GM19238 (cell line): ENCODE data around the gene PTEN.
"Not testable (repeated sequence)": the region's sequence is repeated elsewhere in the genome, so short reads cannot be mapped to it uniquely, and the experiment has no call there.

Experiments
- DNase-seq: peaks from one replicate; pipeline ENCODE4 v3.0.0; 2011; ENCODE audit warnings: low spot score; ENCODE audit not compliant: insufficient read length

PTEN gene

GRCh38 chr10:87863053-87863943 lies at the start of gene PTEN, which contains the start of gene KLLN:
Gene PTEN (plus strand): TSS chr10:87863625. CDS start chr10:87864470, 845 bp downstream.
Gene KLLN (minus strand): TSS chr10:87863533. CDS start chr10:87862487, 1,046 bp downstream.
- peak; percentile 66 for DNase-seq

GRCh38 chr10:87816163-87816897 lies 47.1 kb upstream of the PTEN start:
- DNase-seq = no peak

DNA sequence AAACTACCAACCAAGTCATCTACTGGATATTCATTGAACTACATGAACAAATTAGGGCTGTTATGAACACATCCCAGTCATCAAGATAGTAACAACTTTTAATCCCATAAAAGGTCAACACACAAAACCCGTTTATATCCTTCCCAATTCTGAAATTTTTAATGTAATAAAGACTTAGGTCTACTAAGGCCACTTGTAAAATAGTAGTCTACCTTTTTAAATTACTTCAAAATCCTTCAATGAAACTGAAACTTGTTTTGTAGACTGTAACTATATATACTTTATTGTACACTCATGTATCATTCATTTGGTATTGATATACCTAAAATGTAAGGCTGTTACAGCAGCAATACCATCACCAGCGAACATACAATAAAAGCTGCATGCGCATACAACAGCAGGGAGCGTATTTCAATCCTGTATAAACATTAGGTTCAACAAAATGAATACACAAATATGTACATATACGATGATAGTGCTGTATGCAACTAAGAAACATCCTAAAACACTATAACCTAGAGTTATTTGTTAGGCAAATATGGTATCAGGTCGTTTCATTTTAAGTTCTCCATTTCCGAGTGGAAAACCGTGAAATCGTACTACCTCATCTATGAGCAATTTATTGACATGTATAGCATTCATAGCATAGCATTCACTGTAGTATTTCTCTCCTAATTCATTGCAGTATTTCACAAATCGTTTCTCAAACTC lies 46.4 kb upstream of the PTEN start:
- no peak for DNase-seq

- peak; percentile 58 for DNase-seq
Measured at GRCh38 chr10:87817609-87818504, 45.6 kb upstream of the PTEN start, which contains the start of gene ATAD1. Gene ATAD1 (minus strand): TSS chr10:87818226. CDS start chr10:87814599, 3,627 bp downstream.

DNA sequence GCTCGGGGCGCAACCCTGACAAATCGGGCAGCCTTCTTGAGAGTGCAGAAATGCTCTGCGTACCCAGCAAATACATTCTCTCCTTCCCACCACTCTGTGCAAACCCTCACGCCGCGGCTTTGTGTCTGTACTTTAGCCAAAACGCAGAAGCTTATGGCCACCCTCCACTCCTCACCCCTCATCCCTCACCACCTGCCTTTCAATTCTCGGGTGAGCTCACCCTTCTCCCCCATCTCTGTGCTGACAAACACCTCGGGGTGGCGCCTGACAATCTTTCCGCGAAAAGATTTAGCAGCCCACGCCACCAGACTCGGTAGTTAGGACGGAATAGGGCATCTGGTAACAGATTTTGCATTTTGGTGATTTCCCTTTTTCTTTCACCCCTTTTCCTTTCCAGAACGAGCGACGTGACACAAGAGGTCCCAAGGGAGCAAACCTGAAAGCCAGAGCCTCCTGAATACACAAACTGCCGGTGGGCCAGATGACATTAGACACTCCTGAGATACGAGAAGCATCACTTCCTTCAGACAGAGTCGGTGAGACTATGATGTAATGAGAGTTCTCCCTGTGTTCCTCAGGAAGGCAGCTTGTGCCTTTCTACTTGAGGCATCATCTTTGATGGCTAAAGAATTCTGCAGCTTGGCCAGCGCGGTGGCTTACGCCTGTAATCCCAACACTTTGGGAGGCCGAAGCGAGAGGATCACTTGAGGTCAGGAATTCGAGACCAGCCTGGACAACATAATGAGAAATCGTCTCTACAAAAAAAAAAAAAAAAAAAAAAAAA lies 44.7 kb upstream of the PTEN start:
- no peak for DNase-seq

DNA sequence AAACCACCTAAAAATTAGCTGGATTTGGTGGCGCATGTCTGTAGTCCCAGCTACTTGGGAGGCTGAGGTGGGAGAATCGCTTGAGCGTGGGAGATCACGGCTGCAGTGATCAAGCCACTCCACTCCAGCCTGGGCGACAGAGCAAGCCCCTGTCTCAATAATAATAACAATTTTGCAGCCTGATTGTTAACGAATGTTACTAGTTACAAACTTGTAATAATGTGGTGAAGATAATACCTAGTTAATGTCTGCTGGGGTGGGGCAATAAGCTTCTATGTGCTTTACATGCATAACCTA lies 44.2 kb upstream of the PTEN start:
- DNase-seq = no peak

GRCh38 chr10:87826653-87827052 lies 36.8 kb upstream of the PTEN start:
- no peak for DNase-seq

- DNase-seq = no peak
Measured at GRCh38 chr10:87827681-87828080, 35.7 kb upstream of the PTEN start.

DNA sequence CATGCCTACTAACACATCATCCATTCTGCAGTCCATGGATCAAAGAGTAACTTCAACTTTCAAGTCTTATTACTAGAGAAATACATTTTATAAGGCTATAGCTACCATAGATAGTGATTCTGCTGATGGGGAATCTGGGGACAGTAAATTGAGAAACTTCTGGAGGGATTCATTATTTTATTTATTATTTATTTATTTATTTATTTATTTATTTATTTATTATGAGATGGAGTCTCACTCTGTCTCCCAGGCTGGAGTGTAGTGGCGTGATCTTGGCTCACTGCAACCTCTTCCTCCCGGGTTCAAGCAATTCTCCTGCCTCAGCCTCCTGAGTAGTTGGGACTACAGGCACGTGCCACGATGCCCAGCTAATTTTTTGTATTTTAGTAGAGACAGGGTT lies 34.4 kb upstream of the PTEN start:
- DNase-seq = not testable (repeated sequence)

GRCh38 chr10:87829986-87830729 lies 33.3 kb upstream of the PTEN start:
- no peak for DNase-seq

- DNase-seq = no peak
Measured at GRCh38 chr10:87836098-87836497, 27.3 kb upstream of the PTEN start.

GRCh38 chr10:87837445-87837844 lies 26.0 kb upstream of the PTEN start:
- DNase-seq = no peak

DNA sequence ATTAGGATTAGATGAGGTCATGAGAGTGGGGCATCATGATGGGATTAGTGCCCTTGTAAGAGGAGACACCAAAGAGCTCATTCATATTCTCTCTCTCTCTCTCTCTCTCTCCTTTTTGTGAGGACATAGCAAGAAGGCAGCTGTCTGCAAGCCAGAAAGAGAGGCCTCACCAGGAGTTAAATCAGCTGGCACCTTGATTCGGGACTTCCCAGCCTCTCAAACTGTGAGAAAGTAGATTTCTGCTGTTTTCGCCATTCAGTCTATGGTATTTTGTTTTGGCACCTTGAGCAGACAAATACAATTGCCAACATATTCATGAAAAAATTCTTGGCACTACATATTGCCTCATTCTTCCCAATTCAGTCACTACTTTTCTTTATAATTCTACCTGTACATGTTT lies 24.8 kb upstream of the PTEN start:
- DNase-seq = no peak

DNA sequence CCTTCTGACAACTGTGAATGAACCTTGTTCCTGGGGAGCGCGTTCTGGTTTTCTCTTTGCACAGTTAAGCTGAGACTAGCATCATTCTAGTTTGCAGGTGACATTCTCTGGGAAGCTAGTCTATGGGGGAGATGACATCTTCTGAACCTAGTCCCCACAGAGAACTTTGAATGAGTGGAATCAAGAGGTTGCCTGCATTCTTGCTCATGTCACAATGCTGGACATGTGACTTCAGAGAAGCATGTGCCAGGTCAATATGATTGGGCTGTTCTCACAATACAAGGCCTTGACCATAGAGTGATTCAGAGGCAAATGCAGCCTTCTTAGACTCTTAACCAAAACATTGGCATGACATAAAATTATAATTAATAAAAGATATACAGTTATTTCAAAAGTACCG lies 22.2 kb upstream of the PTEN start:
- no peak for DNase-seq

DNA sequence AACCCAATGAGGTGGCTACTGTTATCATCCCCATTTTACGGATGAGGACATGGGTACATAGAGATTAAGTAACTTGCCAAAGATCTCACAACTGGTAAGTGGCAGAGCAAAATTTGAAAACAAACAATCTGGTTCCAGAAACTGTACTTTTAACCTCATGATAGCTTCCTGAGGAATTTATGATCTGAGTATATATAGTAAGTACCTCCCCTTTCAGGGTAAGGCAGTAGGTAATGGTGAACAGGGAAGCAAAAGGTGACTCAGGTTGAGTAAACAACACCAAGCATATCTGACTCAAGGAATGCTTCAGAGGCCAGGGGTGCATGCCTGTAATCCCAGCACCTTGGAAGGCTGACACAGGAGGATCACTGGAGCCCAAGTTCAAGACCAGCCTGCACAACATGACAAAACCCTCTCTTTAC lies 21.2 kb upstream of the PTEN start:
- no peak for DNase-seq

GRCh38 chr10:87842776-87843497 lies 20.5 kb upstream of the PTEN start:
- no peak for DNase-seq

GRCh38 chr10:87843714-87844113 lies 19.7 kb upstream of the PTEN start:
- DNase-seq = no peak

GRCh38 chr10:87844837-87845623 lies 18.4 kb upstream of the PTEN start:
- DNase-seq = no peak
